ENCODE results near the gene SP7.
"Not testable (repeated sequence)": the region's sequence is repeated elsewhere in the genome, so short reads cannot be mapped to it uniquely, and the experiment has no call there.

SP7 gene

DNA sequence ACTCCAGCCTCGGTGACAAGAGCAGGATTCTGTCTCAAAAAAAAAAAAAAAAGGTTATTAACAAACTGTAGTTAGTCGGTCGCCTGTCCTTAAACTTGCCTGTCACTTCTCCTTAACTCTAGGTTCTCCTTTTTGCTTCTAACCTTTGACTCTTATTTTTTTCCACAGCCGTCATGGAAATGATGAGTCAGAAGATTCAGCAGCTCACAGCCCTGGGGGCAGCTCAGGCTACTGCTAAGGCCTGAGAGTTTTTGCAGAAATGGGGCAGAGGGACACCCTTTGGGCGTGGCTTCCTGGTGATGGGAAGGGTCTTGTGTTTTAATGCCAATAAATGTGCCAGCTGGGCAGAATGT, 37.1 kb downstream of the SP7 start:
- Histone ChIP-seq H3K9ac (ENCODE audit: low read depth, low read length, poor library complexity, severe bottlenecking) (no peak overlapping the region), H3K79me2 (ENCODE audit: insufficient read depth, low read length) (peaks cover 42% of the 10 kb centered on the region)

DNA sequence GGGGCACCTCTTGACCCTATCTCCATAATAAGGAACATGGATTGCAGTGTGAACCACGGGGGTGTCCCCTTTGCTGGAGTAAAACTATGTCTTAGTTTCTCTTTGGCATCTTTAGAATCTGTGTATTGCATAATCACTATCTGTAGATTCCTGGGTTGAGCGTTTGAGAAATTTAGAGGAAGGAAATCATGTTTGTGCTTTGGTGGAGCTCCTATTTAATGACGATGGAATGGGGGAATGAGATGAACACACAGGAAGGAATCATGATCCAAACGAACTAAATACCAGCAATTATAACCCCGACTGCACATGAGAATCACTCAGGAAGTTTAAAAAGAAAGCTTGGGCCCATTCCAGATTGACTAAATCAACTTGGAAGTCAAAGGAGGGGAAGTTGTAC, 38.0 kb downstream of the SP7 start:
- TF ChIP-seq, protein P1, sequence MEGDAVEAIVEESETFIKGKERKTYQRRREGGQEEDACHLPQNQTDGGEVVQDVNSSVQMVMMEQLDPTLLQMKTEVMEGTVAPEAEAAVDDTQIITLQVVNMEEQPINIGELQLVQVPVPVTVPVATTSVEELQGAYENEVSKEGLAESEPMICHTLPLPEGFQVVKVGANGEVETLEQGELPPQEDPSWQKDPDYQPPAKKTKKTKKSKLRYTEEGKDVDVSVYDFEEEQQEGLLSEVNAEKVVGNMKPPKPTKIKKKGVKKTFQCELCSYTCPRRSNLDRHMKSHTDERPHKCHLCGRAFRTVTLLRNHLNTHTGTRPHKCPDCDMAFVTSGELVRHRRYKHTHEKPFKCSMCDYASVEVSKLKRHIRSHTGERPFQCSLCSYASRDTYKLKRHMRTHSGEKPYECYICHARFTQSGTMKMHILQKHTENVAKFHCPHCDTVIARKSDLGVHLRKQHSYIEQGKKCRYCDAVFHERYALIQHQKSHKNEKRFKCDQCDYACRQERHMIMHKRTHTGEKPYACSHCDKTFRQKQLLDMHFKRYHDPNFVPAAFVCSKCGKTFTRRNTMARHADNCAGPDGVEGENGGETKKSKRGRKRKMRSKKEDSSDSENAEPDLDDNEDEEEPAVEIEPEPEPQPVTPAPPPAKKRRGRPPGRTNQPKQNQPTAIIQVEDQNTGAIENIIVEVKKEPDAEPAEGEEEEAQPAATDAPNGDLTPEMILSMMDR (conservative IDR thresholded peaks at IDR 0.05; ENCODE audit: low read length), result no peak
- no peak for TF ChIP-seq EZH2phosphoT487 (IDR thresholded peaks at IDR 0.05; ENCODE audit: borderline replicate concordance)
- H2AFZ ChIP-seq (ENCODE audit: low read length), result no peak overlapping the region
- peaks cover 5% of the 10 kb centered on the region; the same call in 1 of the 2 replicates for H3K36me3 ChIP-seq (ENCODE audit: insufficient read depth, low read length)
- H4K20me1 ChIP-seq (ENCODE audit: insufficient read depth, low read length, poor library complexity, severe bottlenecking), result peaks cover 3% of the 10 kb centered on the region
- H3K4me3 ChIP-seq (ENCODE audit: low read length, poor library complexity, severe bottlenecking), result no peak overlapping the region
- H3K9ac ChIP-seq (ENCODE audit: low read depth, low read length, poor library complexity, severe bottlenecking), result no peak overlapping the region
- H3F3A ChIP-seq (ENCODE audit: low read depth), result no peaks in the 10 kb centered on the region; the same call in 1 of the 2 replicates
- no peaks in the 10 kb centered on the region for H3K9me3 ChIP-seq (ENCODE audit: insufficient read depth, low read depth, low read length)
- H3K4me2 ChIP-seq (ENCODE audit: low read depth, low read length, poor library complexity, severe bottlenecking), result no peak overlapping the region
- H3K4me1 ChIP-seq (ENCODE audit: insufficient read depth, low read length, poor library complexity, severe bottlenecking), result peaks cover 33% of the 10 kb centered on the region
- H3K79me2 ChIP-seq (ENCODE audit: insufficient read depth, low read length), result peaks cover 42% of the 10 kb centered on the region
- no peaks in the 10 kb centered on the region for H3K27me3 ChIP-seq (ENCODE audit: insufficient read depth, low read length, poor library complexity, severe bottlenecking)
- H3K9me2 ChIP-seq (replicated peaks; ENCODE audit: low read depth, low read length), result no peaks in the 10 kb centered on the region

More for the DNA sequence above, 37.1 kb downstream of the SP7 start:
- no peaks in the 10 kb centered on the region for H3K36me3 ChIP-seq (ENCODE audit: insufficient read depth, low read length)
- no peaks in the 10 kb centered on the region for H3K27me3 ChIP-seq (ENCODE audit: insufficient read depth, low read length, poor library complexity, severe bottlenecking)
- H3K9me2 ChIP-seq (replicated peaks; ENCODE audit: low read depth, low read length), result no peaks in the 10 kb centered on the region
- no peaks in the 10 kb centered on the region for H3K9me3 ChIP-seq (ENCODE audit: insufficient read depth, low read depth, low read length)
- peak overlapping the region; percentile 93 for H3K4me3 ChIP-seq (ENCODE audit: low read length, poor library complexity, severe bottlenecking)
- H4K20me1 ChIP-seq (ENCODE audit: insufficient read depth, low read length, poor library complexity, severe bottlenecking), result peaks cover 3% of the 10 kb centered on the region
- no peak overlapping the region for H2AFZ ChIP-seq (ENCODE audit: low read length)
- no peak for TF ChIP-seq EZH2phosphoT487 (IDR thresholded peaks at IDR 0.05; ENCODE audit: borderline replicate concordance)
- TF ChIP-seq, protein P1 (conservative IDR thresholded peaks at IDR 0.05; ENCODE audit: low read length), result no peak
- peaks cover 33% of the 10 kb centered on the region for H3K4me1 ChIP-seq (ENCODE audit: insufficient read depth, low read length, poor library complexity, severe bottlenecking)
- H3F3A ChIP-seq (ENCODE audit: low read depth), result no peaks in the 10 kb centered on the region; the same call in 1 of the 2 replicates
- peak overlapping the region; percentile 96 for H3K4me2 ChIP-seq (ENCODE audit: low read depth, low read length, poor library complexity, severe bottlenecking)

DNA sequence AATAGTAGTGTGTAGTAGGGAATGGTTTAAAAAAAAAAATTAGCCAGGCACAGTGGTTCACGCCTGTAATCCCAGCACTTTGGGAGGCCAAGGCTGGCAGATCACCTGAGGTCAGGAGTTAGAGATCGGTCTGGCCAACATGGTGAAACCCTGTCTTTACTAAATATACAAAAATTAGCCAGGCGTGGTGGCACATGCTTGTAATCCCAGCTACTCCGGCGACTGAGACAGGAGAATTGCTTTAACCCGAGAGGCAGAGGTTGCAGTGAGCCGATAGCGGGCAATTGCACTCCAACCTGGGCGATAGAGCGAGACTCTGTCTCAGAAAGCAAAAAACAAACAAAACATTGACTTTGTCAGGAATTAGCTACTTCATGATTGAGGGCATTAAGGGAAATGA, 39.0 kb downstream of the SP7 start:
- not testable (repeated sequence) for H4K20me1 ChIP-seq (ENCODE audit: insufficient read depth, low read length, poor library complexity, severe bottlenecking); H3K9me2 ChIP-seq (replicated peaks; ENCODE audit: low read depth, low read length); H2AFZ ChIP-seq (ENCODE audit: low read length); H3K9me3 ChIP-seq (ENCODE audit: insufficient read depth, low read depth, low read length); H3K27me3 ChIP-seq (ENCODE audit: insufficient read depth, low read length, poor library complexity, severe bottlenecking); H3F3A ChIP-seq (ENCODE audit: low read depth); H3K4me3 ChIP-seq (ENCODE audit: low read length, poor library complexity, severe bottlenecking)
- Histone ChIP-seq H3K4me1 (ENCODE audit: insufficient read depth, low read length, poor library complexity, severe bottlenecking) (peaks cover 33% of the 10 kb centered on the region), H3K9ac (ENCODE audit: low read depth, low read length, poor library complexity, severe bottlenecking) (peak overlapping the region; percentile 90), H3K36me3 (ENCODE audit: insufficient read depth, low read length) (peaks cover 16% of the 10 kb centered on the region; the same call in 1 of the 2 replicates), H3K4me2 (ENCODE audit: low read depth, low read length, poor library complexity, severe bottlenecking) (peak overlapping the region; percentile 87), H3K79me2 (ENCODE audit: insufficient read depth, low read length) (peaks cover 42% of the 10 kb centered on the region)

DNA sequence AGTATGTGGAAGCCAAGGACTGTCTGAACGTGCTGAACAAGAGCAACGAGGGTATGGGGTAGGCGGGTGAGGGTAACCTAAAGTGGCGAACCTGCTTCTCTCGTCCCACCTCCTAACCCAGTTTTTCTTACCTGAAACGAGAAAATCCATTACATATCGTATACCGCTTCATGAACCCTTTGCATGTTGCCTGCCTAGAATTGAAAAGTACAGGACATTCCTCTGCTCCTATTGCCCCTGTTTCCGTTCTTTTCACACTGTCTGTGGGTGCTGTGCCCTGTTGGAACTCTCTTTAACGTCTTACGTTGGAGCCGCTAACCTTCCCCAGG, 40.3 kb downstream of the SP7 start:
- peaks cover 35% of the 10 kb centered on the region for H3K79me2 ChIP-seq (ENCODE audit: insufficient read depth, low read length)
- peaks cover 26% of the 10 kb centered on the region for H3K4me1 ChIP-seq (ENCODE audit: insufficient read depth, low read length, poor library complexity, severe bottlenecking)
- H3F3A ChIP-seq (ENCODE audit: low read depth), result no peaks in the 10 kb centered on the region; the same call in 1 of the 2 replicates

More for the DNA sequence above, 40.3 kb downstream of the SP7 start:
- Histone ChIP-seq H2AFZ (ENCODE audit: low read length) (peak overlapping the region; percentile 84), H3K9me2 (replicated peaks; ENCODE audit: low read depth, low read length) (no peaks in the 10 kb centered on the region), H3K4me2 (ENCODE audit: low read depth, low read length, poor library complexity, severe bottlenecking) (peak overlapping the region; percentile 87), H3K9me3 (ENCODE audit: insufficient read depth, low read depth, low read length) (no peaks in the 10 kb centered on the region), H3K27me3 (ENCODE audit: insufficient read depth, low read length, poor library complexity, severe bottlenecking) (no peaks in the 10 kb centered on the region), H3K9ac (ENCODE audit: low read depth, low read length, poor library complexity, severe bottlenecking) (peak overlapping the region; percentile 90), H3K4me3 (ENCODE audit: low read length, poor library complexity, severe bottlenecking) (peak overlapping the region; percentile 95), H3K36me3 (ENCODE audit: insufficient read depth, low read length) (peaks cover 22% of the 10 kb centered on the region; the same call in 1 of the 2 replicates), H4K20me1 (ENCODE audit: insufficient read depth, low read length, poor library complexity, severe bottlenecking) (peaks cover 3% of the 10 kb centered on the region)
- no peak for TF ChIP-seq EZH2phosphoT487 (IDR thresholded peaks at IDR 0.05; ENCODE audit: borderline replicate concordance)
- TF ChIP-seq, protein P1 (conservative IDR thresholded peaks at IDR 0.05; ENCODE audit: low read length), result no peak

Measured in Loucy (cell line).